Measurements from ENCODE around the gene PPP2R1B. TPM values are rescaled to one million over a fixed set of nuclear protein-coding genes. Genes with fewer than 3 reads are reported as not detected.
A peak's percentile ranks its signal among the peaks of the same experiment; 100 is the strongest.

PPP2R1B gene
- total RNA-seq = 24.1 TPM
- long read RNA-seq, full-length matches to known transcripts = 12 of 14 reads
- long read RNA-seq, partial matches to known transcripts = 1 of 14 reads
- long read RNA-seq, other reads (novel, unspliced or antisense) = 1 of 14 reads

DNA sequence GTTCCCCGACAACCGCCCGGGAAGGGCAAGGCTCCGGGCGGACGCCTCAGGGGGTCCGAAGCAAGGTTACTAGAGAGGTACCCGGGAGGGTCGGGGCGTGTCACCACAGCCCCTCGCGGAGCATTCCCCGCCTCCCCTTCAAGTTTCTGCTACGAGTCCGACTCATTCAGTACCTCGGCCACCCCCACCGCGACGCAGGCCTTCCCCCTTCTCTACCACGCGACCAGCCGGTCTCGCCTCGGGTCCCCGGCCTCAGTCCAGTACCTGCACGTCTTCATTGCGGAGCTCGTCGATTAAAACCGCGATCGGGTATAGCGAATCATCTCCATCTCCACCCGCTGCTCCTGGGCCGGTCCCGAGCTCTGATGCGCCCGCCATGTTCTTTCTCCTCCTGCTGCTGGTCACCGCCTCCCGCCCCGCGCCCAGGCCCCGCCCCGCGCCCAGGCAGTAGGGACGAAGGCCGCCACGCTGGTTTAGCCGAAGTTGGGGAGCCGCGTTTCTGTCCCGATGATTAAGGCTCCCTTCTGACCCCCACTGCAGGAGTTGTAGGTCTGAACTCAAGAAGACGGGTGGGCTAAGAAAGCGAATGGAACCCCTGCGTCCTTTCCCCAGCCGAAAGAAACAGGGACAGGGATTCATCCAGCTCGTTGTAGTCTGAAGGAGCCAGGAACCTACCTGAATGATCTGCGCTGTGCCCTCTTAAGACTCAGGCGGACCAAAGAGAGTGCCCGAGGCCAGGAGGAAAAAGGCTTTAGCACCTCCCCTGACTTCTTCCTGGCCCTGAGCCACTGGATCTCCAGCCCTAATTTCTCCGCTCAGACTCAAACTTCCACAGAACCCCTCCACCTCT, at the start of gene PPP2R1B:
PPP2R1B (minus strand) TSS at position 406 of the 850 bp plus-strand sequence; CDS start at position 378, 28 bp downstream.
- intact Hi-C loops (cut with DNase I) = no loop called here
- Histone ChIP-seq H3K4me3 (peak within 1 kb of the TSS; percentile 91), H3K27me3 (ENCODE audit: low read depth) (no peaks in the 10 kb centered on the region), H3K36me3 (peaks cover 35% of the 10 kb centered on the region), H3K27ac (peak within 1 kb of the TSS; percentile 88), H3K4me1 (peaks cover 27% of the 10 kb centered on the region), H3K9me3 (no peaks in the 10 kb centered on the region)
- peak; percentile 98 to 99 for ATAC-seq
- TF ChIP-seq CTCF (IDR thresholded peaks at IDR 0.05) = no peak
- peak; percentile 78 for DNase-seq

DNA sequence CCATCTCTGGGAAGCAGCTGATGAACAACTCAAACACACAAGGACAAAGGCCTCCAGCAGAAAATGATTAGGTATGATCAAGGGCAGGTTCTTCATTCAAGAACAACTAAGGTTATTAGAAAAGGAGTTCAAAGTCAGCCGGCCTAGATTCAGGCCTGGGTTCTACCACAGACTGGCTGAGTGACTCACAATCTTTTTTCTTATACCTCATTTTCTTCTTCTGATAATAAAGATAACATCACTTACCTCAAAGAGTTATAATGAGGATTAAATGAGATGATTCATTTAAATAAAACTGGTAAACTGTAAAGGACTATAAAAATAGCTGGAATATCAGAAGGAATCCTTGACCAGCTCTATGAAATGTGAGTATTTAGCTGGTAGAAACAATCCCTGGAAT, 49.3 kb upstream of the PPP2R1B start:
- Histone ChIP-seq H3K27ac (no peak overlapping the region), H3K36me3 (no peaks in the 10 kb centered on the region), H3K9me3 (no peaks in the 10 kb centered on the region), H3K27me3 (ENCODE audit: low read depth) (no peaks in the 10 kb centered on the region), H3K4me3 (no peak overlapping the region), H3K4me1 (peaks cover 19% of the 10 kb centered on the region)
- intact Hi-C loops (cut with DNase I) = no loop called here
- ATAC-seq (no peak), DNase-seq (no peak)
- no peak for TF ChIP-seq CTCF (IDR thresholded peaks at IDR 0.05)

- ATAC-seq (peak in 1 of 2 donors; percentile 77), DNase-seq (no peak)
- Histone ChIP-seq H3K27ac (no peak overlapping the region), H3K36me3 (no peaks in the 10 kb centered on the region), H3K9me3 (no peaks in the 10 kb centered on the region), H3K27me3 (ENCODE audit: low read depth) (no peaks in the 10 kb centered on the region), H3K4me1 (peaks cover 11% of the 10 kb centered on the region), H3K4me3 (no peak overlapping the region)
- no peak for TF ChIP-seq CTCF (IDR thresholded peaks at IDR 0.05)
- intact Hi-C loops (cut with DNase I) = no loop called here
Observed at GRCh38 chr11:111814557-111815320, 48.5 kb upstream of the PPP2R1B start.

GRCh38 chr11:111814106-111814505, 47.9 kb upstream of the PPP2R1B start:
- Histone ChIP-seq H3K27me3 (ENCODE audit: low read depth) (no peaks in the 10 kb centered on the region), H3K4me1 (peaks cover 5% of the 10 kb centered on the region), H3K36me3 (no peaks in the 10 kb centered on the region), H3K9me3 (no peaks in the 10 kb centered on the region), H3K4me3 (no peak overlapping the region), H3K27ac (no peak overlapping the region)
- intact Hi-C loops (cut with DNase I) = no loop called here
- no peak for DNase-seq
- no peak for ATAC-seq
- no peak for TF ChIP-seq CTCF (IDR thresholded peaks at IDR 0.05)

GRCh38 chr11:111812211-111812610, 46.0 kb upstream of the PPP2R1B start:
- H3K27me3 ChIP-seq (ENCODE audit: low read depth) = no peaks in the 10 kb centered on the region
- H3K27ac ChIP-seq = no peak overlapping the region
- ATAC-seq = no peak
- H3K4me1 ChIP-seq = no peaks in the 10 kb centered on the region
- H3K4me3 ChIP-seq = no peak overlapping the region
- peaks cover 14% of the 10 kb centered on the region for H3K36me3 ChIP-seq
- DNase-seq = no peak
- intact Hi-C loops (cut with DNase I) = no loop called here
- no peaks in the 10 kb centered on the region for H3K9me3 ChIP-seq
- no peak for TF ChIP-seq CTCF (IDR thresholded peaks at IDR 0.05)
